ENCODE data around the gene SMYD3. TPM values are rescaled to one million over a fixed set of nuclear protein-coding genes. Genes with fewer than 3 reads are reported as not detected.

Gene SMYD3
- total RNA-seq, 3 donors from 2014 or later = 16.8 to 28.8 (median 19.5) TPM

DNA sequence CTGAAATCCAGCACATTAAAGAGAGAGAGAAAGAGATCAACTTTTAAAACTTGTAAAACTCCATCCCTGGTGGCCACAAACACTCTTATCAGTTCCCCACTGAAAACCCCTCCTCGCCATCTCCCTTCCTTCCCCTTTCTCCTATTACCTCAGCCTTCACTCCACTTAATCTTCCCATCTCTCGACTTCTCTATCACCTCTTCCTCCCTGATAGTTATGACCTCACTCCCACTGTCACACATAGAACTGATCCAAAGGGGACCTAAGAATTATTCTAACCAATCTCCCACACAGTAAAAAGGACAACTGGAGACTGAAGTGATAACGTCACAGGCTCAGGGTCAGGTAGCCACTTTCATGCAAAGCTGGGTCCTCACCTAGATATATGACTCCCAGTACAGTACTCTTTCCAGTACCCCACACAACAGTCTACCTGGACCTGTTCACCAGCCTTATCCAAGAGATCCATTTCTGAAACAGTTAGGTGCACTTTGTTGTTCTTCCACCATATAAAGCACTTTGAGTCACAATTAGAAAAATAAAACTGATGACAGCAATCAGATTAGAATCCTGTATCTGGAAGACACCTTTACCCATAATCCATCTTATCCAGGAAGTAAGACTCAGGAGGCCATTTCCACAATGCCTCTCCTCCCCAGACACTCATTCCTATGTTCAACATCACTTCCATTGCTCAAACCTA is 324.8 kb downstream of the SMYD3 start:
- H3K4me1 ChIP-seq = no peaks in the 10 kb centered on the region
- DNase-seq (ENCODE audit: low spot score in 2 of 2) = no peak
- H3K36me3 ChIP-seq = no peaks in the 10 kb centered on the region
- H3K4me3 ChIP-seq = no peak overlapping the region
- TF ChIP-seq POLR2AphosphoS5 (IDR thresholded peaks at IDR 0.05) = no peak
- TF ChIP-seq POLR2A (IDR thresholded peaks at IDR 0.05) = no peak
- TF ChIP-seq, protein P1, sequence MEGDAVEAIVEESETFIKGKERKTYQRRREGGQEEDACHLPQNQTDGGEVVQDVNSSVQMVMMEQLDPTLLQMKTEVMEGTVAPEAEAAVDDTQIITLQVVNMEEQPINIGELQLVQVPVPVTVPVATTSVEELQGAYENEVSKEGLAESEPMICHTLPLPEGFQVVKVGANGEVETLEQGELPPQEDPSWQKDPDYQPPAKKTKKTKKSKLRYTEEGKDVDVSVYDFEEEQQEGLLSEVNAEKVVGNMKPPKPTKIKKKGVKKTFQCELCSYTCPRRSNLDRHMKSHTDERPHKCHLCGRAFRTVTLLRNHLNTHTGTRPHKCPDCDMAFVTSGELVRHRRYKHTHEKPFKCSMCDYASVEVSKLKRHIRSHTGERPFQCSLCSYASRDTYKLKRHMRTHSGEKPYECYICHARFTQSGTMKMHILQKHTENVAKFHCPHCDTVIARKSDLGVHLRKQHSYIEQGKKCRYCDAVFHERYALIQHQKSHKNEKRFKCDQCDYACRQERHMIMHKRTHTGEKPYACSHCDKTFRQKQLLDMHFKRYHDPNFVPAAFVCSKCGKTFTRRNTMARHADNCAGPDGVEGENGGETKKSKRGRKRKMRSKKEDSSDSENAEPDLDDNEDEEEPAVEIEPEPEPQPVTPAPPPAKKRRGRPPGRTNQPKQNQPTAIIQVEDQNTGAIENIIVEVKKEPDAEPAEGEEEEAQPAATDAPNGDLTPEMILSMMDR (IDR thresholded peaks at IDR 0.05) = no peak
- intact Hi-C loops (cut with DNase I; ENCODE audit: low total_unique reads) = no loop called here
- no peak overlapping the region for H3K27ac ChIP-seq
- no peaks in the 10 kb centered on the region for H3K27me3 ChIP-seq
- H3K9me3 ChIP-seq = no peaks in the 10 kb centered on the region

DNA sequence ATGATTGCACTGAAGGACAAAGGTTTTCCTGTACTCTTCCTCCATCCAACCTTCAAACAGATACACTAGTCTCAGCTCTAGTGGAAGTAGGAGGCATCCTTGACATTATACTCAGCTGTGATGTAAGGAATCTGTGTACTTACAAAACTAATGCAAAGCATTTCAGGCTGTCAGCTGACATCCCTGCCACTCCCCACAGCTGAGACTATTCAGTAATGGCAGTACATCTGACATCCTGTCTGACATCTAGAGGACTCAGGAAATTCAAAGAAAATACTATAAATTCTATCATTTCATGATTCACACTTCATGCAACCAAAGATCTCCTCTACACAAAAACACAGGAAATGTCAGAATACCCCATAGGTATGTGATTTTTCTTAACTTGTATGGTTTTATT is 325.8 kb downstream of the SMYD3 start:
- no peaks in the 10 kb centered on the region for H3K9me3 ChIP-seq
- H3K27ac ChIP-seq = no peak overlapping the region
- DNase-seq (ENCODE audit: low spot score in 2 of 2) = no peak
- no peak for TF ChIP-seq POLR2AphosphoS5 (IDR thresholded peaks at IDR 0.05)
- no peak for TF ChIP-seq POLR2A (IDR thresholded peaks at IDR 0.05)
- TF ChIP-seq, protein P1 (IDR thresholded peaks at IDR 0.05) = no peak
- no peaks in the 10 kb centered on the region for H3K4me1 ChIP-seq
- intact Hi-C loops (cut with DNase I; ENCODE audit: low total_unique reads) = no loop called here
- no peaks in the 10 kb centered on the region for H3K27me3 ChIP-seq
- no peak overlapping the region for H3K4me3 ChIP-seq
- H3K36me3 ChIP-seq = no peaks in the 10 kb centered on the region

DNA sequence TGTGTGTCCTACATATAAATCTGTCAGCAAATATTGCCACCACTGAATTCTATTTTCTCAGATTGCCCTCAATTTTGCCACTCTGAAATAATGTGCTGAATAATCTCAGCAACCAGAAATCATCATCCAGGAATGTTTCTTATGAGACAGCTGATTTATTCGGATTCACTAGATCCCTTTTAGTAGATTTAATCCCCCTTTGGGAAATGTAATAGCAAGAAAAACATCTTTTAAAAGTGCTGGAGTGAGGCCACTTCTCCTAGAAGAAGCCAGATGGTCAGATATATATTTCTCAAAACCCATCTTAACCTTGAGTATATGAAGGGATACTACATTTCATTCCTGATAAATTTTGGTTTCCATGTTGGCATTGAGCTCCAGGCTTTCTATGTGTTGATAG is 327.7 kb downstream of the SMYD3 start:
- no peak overlapping the region for H3K4me3 ChIP-seq
- no peaks in the 10 kb centered on the region for H3K9me3 ChIP-seq
- H3K36me3 ChIP-seq = no peaks in the 10 kb centered on the region
- TF ChIP-seq, protein P1 (IDR thresholded peaks at IDR 0.05) = no peak
- no peak for TF ChIP-seq POLR2AphosphoS5 (IDR thresholded peaks at IDR 0.05)
- no peak for TF ChIP-seq POLR2A (IDR thresholded peaks at IDR 0.05)
- no peak for DNase-seq (ENCODE audit: low spot score in 2 of 2)
- no peaks in the 10 kb centered on the region for H3K27me3 ChIP-seq
- H3K4me1 ChIP-seq = no peaks in the 10 kb centered on the region
- H3K27ac ChIP-seq = no peak overlapping the region
- intact Hi-C loops (cut with DNase I; ENCODE audit: low total_unique reads) = no loop called here

DNA sequence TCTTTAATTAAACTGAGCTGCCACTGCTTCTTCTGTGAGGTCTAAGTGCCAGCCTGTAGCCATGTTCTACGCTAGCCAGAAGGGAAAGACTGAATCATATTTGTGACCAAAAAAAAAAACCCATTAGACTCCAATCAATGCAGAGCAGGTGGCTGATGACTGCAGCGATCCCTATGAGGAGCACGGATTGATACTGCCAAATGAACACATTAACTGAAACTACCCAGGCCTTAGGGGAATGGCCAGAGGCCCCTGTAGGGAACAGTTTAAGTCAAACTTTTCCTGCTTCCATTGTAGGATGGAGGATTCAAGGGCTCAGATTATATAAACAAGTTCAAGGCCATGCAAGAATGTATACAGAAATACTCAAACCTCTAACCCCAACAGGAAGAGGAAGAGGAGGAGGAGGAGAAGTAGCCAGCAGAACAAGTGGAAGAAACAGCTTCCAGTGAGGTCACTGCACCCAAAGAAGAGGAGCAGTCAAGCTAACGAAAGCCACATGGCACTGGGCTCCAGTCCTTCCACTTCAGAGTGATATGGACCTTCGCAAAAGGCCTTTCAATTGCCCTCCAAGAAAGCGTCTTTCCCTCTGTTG is 328.3 kb downstream of the SMYD3 start:
- H3K27ac ChIP-seq = no peak overlapping the region
- intact Hi-C loops (cut with DNase I; ENCODE audit: low total_unique reads) = no loop called here
- TF ChIP-seq POLR2AphosphoS5 (IDR thresholded peaks at IDR 0.05) = no peak

DNA sequence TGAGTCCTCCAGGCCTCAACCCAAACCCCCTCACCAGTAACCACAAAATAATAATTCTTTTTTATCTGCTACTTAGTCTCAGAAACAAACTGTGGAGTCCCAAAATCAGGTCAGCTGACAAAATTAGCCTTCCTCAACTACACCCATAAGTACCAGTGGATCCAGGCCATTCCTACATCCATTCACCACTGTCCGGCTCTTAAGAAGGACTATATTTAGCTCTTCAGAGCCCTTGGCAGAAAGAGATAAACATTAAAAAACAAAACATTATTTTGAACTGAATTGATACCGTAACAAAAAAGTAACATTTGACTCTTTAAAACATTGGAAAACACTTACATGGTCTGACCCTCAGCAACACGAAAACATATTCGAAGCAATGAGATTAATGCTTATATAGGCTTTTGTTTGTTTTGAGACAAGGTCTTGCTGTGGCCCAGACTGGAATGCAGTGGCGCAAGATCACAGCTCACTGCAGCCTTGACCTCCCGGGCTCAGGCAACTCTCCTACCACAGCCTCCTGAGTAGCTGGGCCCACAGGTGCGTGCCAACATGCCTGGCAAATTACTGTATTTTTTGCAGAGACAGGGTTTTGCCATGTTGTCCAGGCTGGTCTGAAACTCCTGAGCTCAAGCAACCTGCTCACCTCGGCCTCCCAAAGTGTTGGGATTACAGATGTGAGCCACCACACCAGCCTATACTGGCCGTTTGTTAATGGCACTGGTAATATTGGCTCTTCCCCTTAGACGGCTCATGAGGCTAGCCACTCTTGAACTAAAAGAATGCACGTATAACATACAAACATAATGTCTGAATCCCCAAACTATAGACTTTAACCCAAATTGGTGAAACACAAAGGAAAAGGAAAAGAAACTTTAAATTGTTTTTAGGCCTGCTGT is 330.7 kb downstream of the SMYD3 start:
- TF ChIP-seq POLR2AphosphoS5 (IDR thresholded peaks at IDR 0.05) = no peak
- TF ChIP-seq, protein P1 (IDR thresholded peaks at IDR 0.05) = no peak
- no peak for TF ChIP-seq POLR2A (IDR thresholded peaks at IDR 0.05)
- DNase-seq (ENCODE audit: low spot score in 2 of 2) = no peak
- Histone ChIP-seq H3K27ac (no peak overlapping the region), H3K9me3 (no peaks in the 10 kb centered on the region), H3K27me3 (no peaks in the 10 kb centered on the region), H3K4me3 (no peak overlapping the region), H3K36me3 (no peaks in the 10 kb centered on the region), H3K4me1 (no peaks in the 10 kb centered on the region)
- intact Hi-C loops (cut with DNase I; ENCODE audit: low total_unique reads) = no loop called here

More for the DNA sequence above, 328.3 kb downstream of the SMYD3 start:
- Histone ChIP-seq H3K36me3 (no peaks in the 10 kb centered on the region), H3K27me3 (no peaks in the 10 kb centered on the region), H3K4me1 (no peaks in the 10 kb centered on the region), H3K4me3 (no peak overlapping the region), H3K9me3 (no peaks in the 10 kb centered on the region)
- DNase-seq (ENCODE audit: low spot score in 2 of 2) = no peak
